Activated CD4-positive, alpha-beta T cell treated with anti-CD3 and anti-CD28 coated beads for 24 hours (primary cell): ENCODE data around the gene ZNF474.
"Not testable (repeated sequence)": the region's sequence is repeated elsewhere in the genome, so short reads cannot be mapped to it uniquely, and the experiment has no call there.

ENCODE experiments used
- DNase-seq, 2 donors: peaks; one replicate each; pipeline ENCODE4 v3.0.0-alpha.2; 2020; ENCODE audit warnings: low read depth in 2 of 2

Gene ZNF474

GRCh38 chr5:122129306-122129705 lies at the start of gene ZNF474:
Gene ZNF474, plus strand, starts transcription at chr5:122129546. Its CDS starts 22,445 bp downstream, at chr5:122151991.
- no peak for DNase-seq

GRCh38 chr5:122081541-122081940 lies 47.8 kb upstream of the ZNF474 start:
- DNase-seq: no peak

- DNase-seq: no peak
Observed at GRCh38 chr5:122083535-122083934, 45.8 kb upstream of the ZNF474 start.

- no peak for DNase-seq
Observed at GRCh38 chr5:122085041-122085440, 44.3 kb upstream of the ZNF474 start.

- no peak for DNase-seq
Observed at GRCh38 chr5:122089096-122090013, 40.0 kb upstream of the ZNF474 start.

- DNase-seq: no peak
Observed at GRCh38 chr5:122091936-122092600, 37.3 kb upstream of the ZNF474 start.

- no peak for DNase-seq
Observed at GRCh38 chr5:122093415-122094180, 35.7 kb upstream of the ZNF474 start.

- not testable (repeated sequence) for DNase-seq
Observed at GRCh38 chr5:122094251-122094650, 35.1 kb upstream of the ZNF474 start.

GRCh38 chr5:122095158-122095557 lies 34.2 kb upstream of the ZNF474 start:
- DNase-seq: no peak

GRCh38 chr5:122097391-122097790 lies 32.0 kb upstream of the ZNF474 start:
- DNase-seq: no peak

GRCh38 chr5:122099060-122099790 lies 30.1 kb upstream of the ZNF474 start:
- no peak for DNase-seq

GRCh38 chr5:122101636-122102285 lies 27.6 kb upstream of the ZNF474 start:
- DNase-seq: no peak

GRCh38 chr5:122102825-122103224 lies 26.5 kb upstream of the ZNF474 start:
- DNase-seq: no peak

- DNase-seq: no peak
Observed at GRCh38 chr5:122105909-122106308, 23.4 kb upstream of the ZNF474 start.

GRCh38 chr5:122107016-122107415 lies 22.3 kb upstream of the ZNF474 start:
- no peak for DNase-seq

- no peak for DNase-seq
Observed at GRCh38 chr5:122110987-122111386, 18.4 kb upstream of the ZNF474 start.

- no peak for DNase-seq
Observed at GRCh38 chr5:122111460-122111859, 17.9 kb upstream of the ZNF474 start.

- DNase-seq: no peak
Observed at GRCh38 chr5:122112063-122112462, 17.3 kb upstream of the ZNF474 start.

GRCh38 chr5:122112733-122113558 lies 16.4 kb upstream of the ZNF474 start:
- no peak for DNase-seq

GRCh38 chr5:122114501-122114900 lies 14.8 kb upstream of the ZNF474 start:
- DNase-seq: no peak
